Fibroblast of lung (primary cell): ENCODE data around the gene ZNF710. TPM values are rescaled to one million over a fixed set of nuclear protein-coding genes. Genes with fewer than 3 reads are reported as not detected.

Experiments
- DNase-seq, 2 donors: peaks; one replicate each; pipeline versions ENCODE4 v3.0.0 to v3.0.0-alpha.2; 2010; ENCODE audit warnings: low read depth in 2 of 2
- H2AFZ ChIP-seq: 2 replicates; pipeline ENCODE4 v1.5.1; 2012; ENCODE audit warnings: low read length, control low read depth, inconsistent platforms
- H3K27ac ChIP-seq: 2 replicates; pipeline ENCODE4 v1.5.1; 2011; ENCODE audit warnings: low read length, control low read depth; ENCODE audit not compliant: insufficient read depth
- H3K27me3 ChIP-seq: 2 replicates; pipeline ENCODE4 v1.5.1; 2011; ENCODE audit warnings: mild to moderate bottlenecking, low read length; ENCODE audit not compliant: control insufficient read depth, insufficient read depth
- H3K36me3 ChIP-seq: 2 replicates; pipeline ENCODE4 v1.5.1; 2011; ENCODE audit warnings: low read length; ENCODE audit not compliant: control insufficient read depth, insufficient read depth
- H3K4me1 ChIP-seq: 2 replicates; pipeline ENCODE4 v1.5.1; 2011; ENCODE audit warnings: low read length; ENCODE audit not compliant: control insufficient read depth, insufficient read depth; ENCODE audit errors: extremely low read depth
- H3K4me2 ChIP-seq: 2 replicates; pipeline ENCODE4 v1.5.1; 2011; ENCODE audit warnings: low read length, control low read depth; ENCODE audit not compliant: insufficient read depth; ENCODE audit errors: extremely low read depth
- H3K4me3 ChIP-seq, 4 experiments: fragments of 200-600 bp in 1 of 4; sonication (generic) in 1 of 4; replicated peaks in 1 of 4; 2 replicates each; pipeline ENCODE4 v1.5.1; 2011 to 2016; ENCODE audit warnings: low read length in 4 of 4, low read depth in 3 of 4, mild to moderate bottlenecking in 3 of 4, control low read depth in 2 of 4, inconsistent platforms in 1 of 4, mixed read lengths in 1 of 4; ENCODE audit not compliant: insufficient read depth in 1 of 4; ENCODE audit errors: control extremely low read depth in 1 of 4
- H3K79me2 ChIP-seq: 2 replicates; pipeline ENCODE4 v1.5.1; 2012; ENCODE audit warnings: mild to moderate bottlenecking, low read length, inconsistent platforms; ENCODE audit not compliant: control insufficient read depth, insufficient read depth
- H3K9ac ChIP-seq: 2 replicates; pipeline ENCODE4 v1.5.1; 2011; ENCODE audit warnings: mild to moderate bottlenecking, low read length, control low read depth; ENCODE audit not compliant: insufficient read depth
- H3K9me3 ChIP-seq: 2 replicates; pipeline ENCODE4 v1.5.1; 2012; ENCODE audit warnings: low read depth, low read length; ENCODE audit not compliant: control insufficient read depth, insufficient read depth
- H4K20me1 ChIP-seq: 2 replicates; pipeline ENCODE4 v1.5.1; 2011; ENCODE audit warnings: low read length; ENCODE audit not compliant: control insufficient read depth, insufficient read depth; ENCODE audit errors: extremely low read depth
- EZH2 ChIP-seq: IDR thresholded peaks from 2 replicates; pipeline ENCODE4 v1.5.1; 2012; ENCODE audit warnings: low read length, control low read depth, mild to moderate bottlenecking; ENCODE audit errors: missing control alignments
- polyA plus RNA-seq, 2 donors: library from polyadenylated mRNA; depleted of rRNA in 1 of 2; stranded (reverse) in 1 of 2; unstranded in 1 of 2; fragments of >200 nt; gene quantifications; 2 replicates each; pipeline ENCODE4 v1.2.1, GENCODE V29; 2011 to 2012; ENCODE audit warnings: missing spikeins in 1 of 2
- total RNA-seq: library from RNA; depleted of rRNA; stranded (reverse); fragments of >200 nt; gene quantifications from 2 replicates; pipeline ENCODE4 v1.2.1, GENCODE V29; 2014
- TF ChIP-seq, protein P1 (sequence below), 2 donors: IDR thresholded peaks in 1 of 2; conservative IDR thresholded peaks in 1 of 2; 1 replicate in 1 of 2; 2 replicates in 1 of 2; pipeline ENCODE4 v1.5.1; 2011 to 2012; ENCODE audit warnings: low read length in 2 of 2, control low read depth in 1 of 2, inconsistent platforms in 1 of 2, low read depth in 1 of 2, mild to moderate bottlenecking in 1 of 2

Gene ZNF710
- total and polyA plus RNA-seq, 2 donors (not counting 1 experiment from before 2014, with no cell fraction given), result 2.1 to 9.4 TPM

DNA sequence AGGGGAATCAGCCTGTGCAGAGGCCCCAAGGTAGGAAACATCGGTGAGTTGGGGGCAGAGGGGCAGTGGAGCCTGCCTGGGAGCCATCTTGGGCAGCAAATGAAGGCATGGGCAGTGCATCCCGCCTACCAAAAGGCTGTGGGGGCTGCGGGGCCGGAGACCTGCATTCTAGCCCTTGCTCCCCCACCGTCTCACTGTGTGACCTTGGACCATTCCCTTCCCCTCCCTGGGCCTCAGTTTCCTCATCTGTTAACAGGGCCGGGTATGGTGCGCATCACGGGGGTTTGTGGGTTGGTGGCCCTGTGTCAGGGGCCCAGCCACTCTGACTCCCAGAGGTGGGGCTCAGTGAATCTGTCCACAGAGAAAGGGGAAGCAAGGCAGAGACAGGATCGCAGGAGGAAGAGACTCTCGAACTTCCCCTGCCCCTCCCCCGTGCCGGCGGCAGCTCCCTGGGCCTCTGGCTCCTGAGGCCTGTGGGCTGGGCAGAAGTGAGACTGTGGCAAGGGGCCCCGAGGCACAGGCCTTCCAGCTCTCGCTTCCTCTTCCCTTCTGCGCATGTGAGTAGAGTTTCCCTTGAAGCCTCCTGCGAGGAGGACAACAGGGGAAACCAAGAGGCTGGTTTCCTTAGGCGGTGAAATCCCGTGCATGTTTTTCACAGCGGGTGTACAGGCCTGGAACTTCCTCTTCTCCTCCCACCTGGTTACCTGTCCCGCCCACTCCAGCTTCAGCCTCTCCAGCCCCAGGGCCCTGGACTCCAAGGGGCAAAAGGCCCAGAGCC is 58.3 kb downstream of the ZNF710 start:
- TF ChIP-seq, protein P1, sequence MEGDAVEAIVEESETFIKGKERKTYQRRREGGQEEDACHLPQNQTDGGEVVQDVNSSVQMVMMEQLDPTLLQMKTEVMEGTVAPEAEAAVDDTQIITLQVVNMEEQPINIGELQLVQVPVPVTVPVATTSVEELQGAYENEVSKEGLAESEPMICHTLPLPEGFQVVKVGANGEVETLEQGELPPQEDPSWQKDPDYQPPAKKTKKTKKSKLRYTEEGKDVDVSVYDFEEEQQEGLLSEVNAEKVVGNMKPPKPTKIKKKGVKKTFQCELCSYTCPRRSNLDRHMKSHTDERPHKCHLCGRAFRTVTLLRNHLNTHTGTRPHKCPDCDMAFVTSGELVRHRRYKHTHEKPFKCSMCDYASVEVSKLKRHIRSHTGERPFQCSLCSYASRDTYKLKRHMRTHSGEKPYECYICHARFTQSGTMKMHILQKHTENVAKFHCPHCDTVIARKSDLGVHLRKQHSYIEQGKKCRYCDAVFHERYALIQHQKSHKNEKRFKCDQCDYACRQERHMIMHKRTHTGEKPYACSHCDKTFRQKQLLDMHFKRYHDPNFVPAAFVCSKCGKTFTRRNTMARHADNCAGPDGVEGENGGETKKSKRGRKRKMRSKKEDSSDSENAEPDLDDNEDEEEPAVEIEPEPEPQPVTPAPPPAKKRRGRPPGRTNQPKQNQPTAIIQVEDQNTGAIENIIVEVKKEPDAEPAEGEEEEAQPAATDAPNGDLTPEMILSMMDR (conservative IDR thresholded peaks at IDR 0.05 in 1 of 2, IDR thresholded peaks at IDR 0.05 in 1 of 2; ENCODE audit: low read depth in 1 of 2, low read length in 2 of 2), result no peak
- no peak for TF ChIP-seq EZH2
- no peaks in the 10 kb centered on the region for H3K36me3 ChIP-seq
- no peak overlapping the region for H3K9ac ChIP-seq
- DNase-seq, result no peak
- no peak overlapping the region for H2AFZ ChIP-seq
- H3K9me3 ChIP-seq, result no peaks in the 10 kb centered on the region
- H3K27me3 ChIP-seq, result no peaks in the 10 kb centered on the region
- H4K20me1 ChIP-seq, result no peaks in the 10 kb centered on the region
- no peak overlapping the region for H3K27ac ChIP-seq
- H3K4me2 ChIP-seq, result no peak overlapping the region
- no peaks in the 10 kb centered on the region for H3K79me2 ChIP-seq
- no peak overlapping the region for H3K4me3 ChIP-seq
- no peaks in the 10 kb centered on the region for H3K4me1 ChIP-seq

DNA sequence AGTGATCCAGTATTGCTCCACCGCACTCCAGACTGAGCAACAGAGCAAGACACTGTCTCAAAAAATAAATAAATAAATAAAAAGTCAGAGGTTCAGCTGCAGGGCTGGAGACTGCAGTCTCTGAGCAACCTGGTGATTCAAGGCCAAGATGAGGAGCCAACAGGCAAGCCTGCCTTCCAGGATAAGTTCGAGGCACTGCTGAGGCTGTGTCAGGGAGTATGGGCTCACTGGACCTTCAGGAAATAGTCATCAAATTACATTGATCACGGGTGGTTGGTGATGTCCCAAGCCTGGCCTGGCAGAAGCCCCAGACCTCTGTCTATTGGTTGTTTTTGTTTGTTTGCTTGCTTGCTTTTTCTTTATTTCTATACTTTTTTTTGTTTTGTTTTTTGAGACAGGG is 59.7 kb downstream of the ZNF710 start:
- TF ChIP-seq, protein P1 (conservative IDR thresholded peaks at IDR 0.05 in 1 of 2, IDR thresholded peaks at IDR 0.05 in 1 of 2; ENCODE audit: low read depth in 1 of 2, low read length in 2 of 2), result no peak
- TF ChIP-seq EZH2, result no peak
- no peaks in the 10 kb centered on the region for H3K4me1 ChIP-seq
- H3K36me3 ChIP-seq, result no peaks in the 10 kb centered on the region
- H3K27ac ChIP-seq, result no peak overlapping the region
- no peaks in the 10 kb centered on the region for H3K27me3 ChIP-seq
- no peaks in the 10 kb centered on the region for H4K20me1 ChIP-seq
- no peaks in the 10 kb centered on the region for H3K9me3 ChIP-seq
- no peak overlapping the region for H3K4me2 ChIP-seq
- no peak for DNase-seq
- no peak overlapping the region for H3K9ac ChIP-seq
- H3K79me2 ChIP-seq, result no peaks in the 10 kb centered on the region
- H3K4me3 ChIP-seq, result no peak overlapping the region
- H2AFZ ChIP-seq, result no peak overlapping the region

DNA sequence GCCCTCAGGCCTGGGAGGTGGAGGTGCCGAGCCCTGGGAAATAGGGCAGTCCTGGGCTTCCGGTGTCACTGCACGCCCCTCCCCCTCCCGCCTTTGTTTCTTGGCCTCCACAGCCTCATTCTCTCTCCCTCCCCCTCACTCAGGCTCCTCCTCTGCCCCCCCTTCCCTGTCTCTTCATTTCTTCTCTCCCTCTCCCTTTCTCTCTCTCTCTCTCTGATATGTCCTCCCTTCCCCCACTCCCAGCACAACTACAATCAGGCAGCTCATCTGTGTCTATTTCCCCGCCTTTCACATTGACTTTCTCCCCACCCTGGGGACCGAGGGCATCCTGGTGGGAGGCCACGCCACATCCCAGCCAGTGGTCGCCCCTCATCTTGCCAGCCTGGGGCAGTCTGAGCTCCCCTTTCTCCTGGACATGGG is 60.9 kb downstream of the ZNF710 start:
- Histone ChIP-seq H3K4me3 (no peak overlapping the region), H2AFZ (no peak overlapping the region), H3K27ac (no peak overlapping the region), H3K9ac (no peak overlapping the region), H3K27me3 (no peaks in the 10 kb centered on the region), H4K20me1 (no peaks in the 10 kb centered on the region), H3K4me1 (no peaks in the 10 kb centered on the region), H3K79me2 (no peaks in the 10 kb centered on the region), H3K36me3 (no peaks in the 10 kb centered on the region), H3K9me3 (no peaks in the 10 kb centered on the region), H3K4me2 (no peak overlapping the region)
- DNase-seq, result peak; percentile 10 to 13
- TF ChIP-seq EZH2, result no peak
